OCI-LY3 (cell line): Measurements from ENCODE around the gene PARD3B.

Experiments
- H2AFZ ChIP-seq: fragments of 200-600, 300-600 bp; shearing (Covaris generic); 2 replicates; pipeline ENCODE4 v1.6.0; 2014; ENCODE audit warnings: antibody characterized with exemption, low read depth, low read length
- H3K27ac ChIP-seq: fragments of 200-600, 300-600 bp; sonication (generic); 2 replicates; pipeline ENCODE4 v1.5.1; 2014; ENCODE audit warnings: mild to moderate bottlenecking, low read length, moderate library complexity, mixed read lengths
- H3K27me3 ChIP-seq: fragments of 200-600, 300-600 bp; sonication (generic); 2 replicates; pipeline ENCODE4 v1.6.1; 2014; ENCODE audit warnings: low read depth, low read length, mixed read lengths
- H3K36me3 ChIP-seq: fragments of 200-600, 300-600 bp; sonication (generic); replicated peaks from 2 replicates; pipeline ENCODE3; 2014; ENCODE audit warnings: low read depth, low read length, mixed read lengths
- H3K4me1 ChIP-seq: fragments of 300-600, 200-600 bp; sonication (generic); 2 replicates; pipeline ENCODE4 v1.6.1; 2014; ENCODE audit warnings: low read length, mixed read lengths
- H3K4me2 ChIP-seq: fragments of 200-600, 300-600 bp; sonication (generic); 2 replicates; pipeline ENCODE4 v1.6.1; 2014; ENCODE audit warnings: low read length, mixed read lengths
- H3K4me3 ChIP-seq: fragments of 300-600, 200-600 bp; sonication (generic); 2 replicates; pipeline ENCODE4 v1.5.1; 2014; ENCODE audit warnings: antibody characterized with exemption, mild to moderate bottlenecking, low read length, moderate library complexity
- H3K79me2 ChIP-seq: fragments of 300-600, 200-600 bp; shearing (Covaris generic); 2 replicates; pipeline ENCODE4 v1.6.1; 2014; ENCODE audit warnings: mild to moderate bottlenecking, low read length, mixed read lengths
- H3K9ac ChIP-seq: fragments of 300-600, 200-600 bp; shearing (Covaris generic); 2 replicates; pipeline ENCODE4 v1.6.0; 2014; ENCODE audit warnings: mild to moderate bottlenecking, low read length, moderate library complexity
- H3K9me3 ChIP-seq: fragments of 200-600, 300-600 bp; shearing (Covaris generic); 2 replicates; pipeline ENCODE4 v1.6.1; 2014; ENCODE audit warnings: low read length, mixed read lengths; ENCODE audit not compliant: insufficient read depth
- H4K20me1 ChIP-seq: fragments of 200-600, 300-600 bp; sonication (generic); 2 replicates; pipeline ENCODE4 v1.6.1; 2016; ENCODE audit warnings: low read length, mixed read lengths; ENCODE audit not compliant: insufficient read depth
- CTCF ChIP-seq: fragments of 200-600, 300-600 bp; sonication (generic); IDR thresholded peaks from 2 replicates; pipeline ENCODE4 v1.5.1; 2014; ENCODE audit warnings: antibody characterized with exemption, low read length, low read depth
- EZH2phosphoT487 ChIP-seq: fragments of 200-600 bp; shearing (Covaris generic); IDR thresholded peaks from 2 replicates; pipeline ENCODE4 v1.6.1; 2018; ENCODE audit warnings: antibody characterized with exemption, mixed run types, low read depth

The PARD3B gene

GRCh38 chr2:205654878-205655605 is 1109.8 kb downstream of the PARD3B start:
- no peak overlapping the region for H3K27ac ChIP-seq
- H3K9me3 ChIP-seq: no peaks in the 10 kb centered on the region
- H3K9ac ChIP-seq: no peak overlapping the region
- TF ChIP-seq CTCF (no peak), EZH2phosphoT487 (no peak)
- H4K20me1 ChIP-seq: no peaks in the 10 kb centered on the region
- H3K4me2 ChIP-seq: no peak overlapping the region
- H3K27me3 ChIP-seq: peaks cover 24% of the 10 kb centered on the region; the same call in 1 of the 2 replicates
- H3K79me2 ChIP-seq: no peaks in the 10 kb centered on the region
- H2AFZ ChIP-seq: no peak overlapping the region
- H3K4me1 ChIP-seq: no peaks in the 10 kb centered on the region
- no peak overlapping the region for H3K4me3 ChIP-seq
- H3K36me3 ChIP-seq: no peaks in the 10 kb centered on the region

GRCh38 chr2:205655779-205656456 is 1110.6 kb downstream of the PARD3B start:
- Histone ChIP-seq H3K4me2 (no peak overlapping the region), H3K27ac (no peak overlapping the region), H3K79me2 (no peaks in the 10 kb centered on the region), H3K9ac (no peak overlapping the region), H4K20me1 (no peaks in the 10 kb centered on the region), H3K4me1 (no peaks in the 10 kb centered on the region), H3K27me3 (peaks cover 30% of the 10 kb centered on the region; the same call in 1 of the 2 replicates), H3K9me3 (no peaks in the 10 kb centered on the region), H3K4me3 (no peak overlapping the region), H3K36me3 (no peaks in the 10 kb centered on the region), H2AFZ (no peak overlapping the region)
- no peak for TF ChIP-seq EZH2phosphoT487
- TF ChIP-seq CTCF: no peak

- no peak overlapping the region for H3K4me3 ChIP-seq
- H3K27ac ChIP-seq: no peak overlapping the region
- peaks cover 32% of the 10 kb centered on the region; the same call in 1 of the 2 replicates for H3K27me3 ChIP-seq
- no peak for TF ChIP-seq CTCF
- no peak for TF ChIP-seq EZH2phosphoT487
- H3K36me3 ChIP-seq: no peaks in the 10 kb centered on the region
- no peaks in the 10 kb centered on the region for H3K9me3 ChIP-seq
- H2AFZ ChIP-seq: no peak overlapping the region
- H3K4me1 ChIP-seq: no peaks in the 10 kb centered on the region
- no peak overlapping the region for H3K9ac ChIP-seq
- no peak overlapping the region for H3K4me2 ChIP-seq
- no peaks in the 10 kb centered on the region for H3K79me2 ChIP-seq
- no peaks in the 10 kb centered on the region for H4K20me1 ChIP-seq
Observed at GRCh38 chr2:205656461-205656860, 1111.2 kb downstream of the PARD3B start.

GRCh38 chr2:205656941-205657340 is 1111.7 kb downstream of the PARD3B start:
- no peak overlapping the region for H2AFZ ChIP-seq
- H3K4me1 ChIP-seq: no peaks in the 10 kb centered on the region
- H3K4me2 ChIP-seq: no peak overlapping the region

More at GRCh38 chr2:205656941-205657340, 1111.7 kb downstream of the PARD3B start:
- H3K79me2 ChIP-seq: no peaks in the 10 kb centered on the region
- H3K9ac ChIP-seq: no peak overlapping the region
- no peak for TF ChIP-seq EZH2phosphoT487
- TF ChIP-seq CTCF: no peak
- H3K9me3 ChIP-seq: no peaks in the 10 kb centered on the region
- H3K4me3 ChIP-seq: no peak overlapping the region
- peaks cover 37% of the 10 kb centered on the region; the same call in 1 of the 2 replicates for H3K27me3 ChIP-seq
- H3K27ac ChIP-seq: no peak overlapping the region
- no peaks in the 10 kb centered on the region for H4K20me1 ChIP-seq
- H3K36me3 ChIP-seq: no peaks in the 10 kb centered on the region
